GM12891 (cell line): ENCODE results near the gene RBMS3.

Experiments used
- PAX5 ChIP-seq: IDR thresholded peaks from 2 replicates; pipeline ENCODE4 v1.6.1; 2011; ENCODE audit warnings: low read length, moderate library complexity, mild to moderate bottlenecking; ENCODE audit not compliant: insufficient read depth, severe bottlenecking
- POLR2A ChIP-seq: IDR thresholded peaks from 2 replicates; pipeline ENCODE4 v1.6.1; 2011; ENCODE audit warnings: low read depth, low read length, control low read depth
- POLR2AphosphoS5 ChIP-seq: IDR thresholded peaks from 2 replicates; pipeline ENCODE4 v1.6.1; 2011; ENCODE audit warnings: low read depth, low read length, control low read depth
- POU2F2 ChIP-seq: IDR thresholded peaks from 2 replicates; pipeline ENCODE4 v1.6.1; 2011; ENCODE audit warnings: low read depth, mild to moderate bottlenecking, control low read depth, low read length, moderate library complexity
- TAF1 ChIP-seq: IDR thresholded peaks from 2 replicates; pipeline ENCODE4 v1.6.1; 2011; ENCODE audit warnings: low read depth, low read length, control low read depth

- TF ChIP-seq POLR2A = no peak
- no peak for TF ChIP-seq POLR2AphosphoS5
- no peak for TF ChIP-seq PAX5
- no peak for TF ChIP-seq POU2F2
- no peak for TF ChIP-seq TAF1
Measured at GRCh38 chr3:29329986-29330890, 49.4 kb downstream of the RBMS3 start.
